Measurements from ENCODE around the gene DZANK1.

DNA sequence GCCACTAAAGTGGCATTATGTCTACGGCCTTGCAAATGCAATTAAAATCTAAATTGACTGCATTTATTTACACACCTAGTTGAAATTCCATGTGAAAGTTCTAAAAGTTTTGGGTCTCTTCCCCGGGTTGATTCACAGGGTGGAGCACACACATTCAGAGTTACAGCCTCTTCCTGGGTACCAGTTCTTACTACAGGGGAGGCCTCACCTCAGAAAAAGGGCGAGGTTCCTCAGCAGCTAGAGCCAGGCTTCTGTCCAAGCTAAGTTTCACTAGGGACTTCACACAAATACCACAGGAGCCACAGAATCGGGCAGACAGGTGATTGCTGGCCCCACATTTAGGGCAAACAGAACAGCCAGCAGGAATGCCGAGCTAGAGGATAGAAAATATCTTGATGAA lies 52.7 kb downstream of the DZANK1 start:
- TF ChIP-seq, protein P1, sequence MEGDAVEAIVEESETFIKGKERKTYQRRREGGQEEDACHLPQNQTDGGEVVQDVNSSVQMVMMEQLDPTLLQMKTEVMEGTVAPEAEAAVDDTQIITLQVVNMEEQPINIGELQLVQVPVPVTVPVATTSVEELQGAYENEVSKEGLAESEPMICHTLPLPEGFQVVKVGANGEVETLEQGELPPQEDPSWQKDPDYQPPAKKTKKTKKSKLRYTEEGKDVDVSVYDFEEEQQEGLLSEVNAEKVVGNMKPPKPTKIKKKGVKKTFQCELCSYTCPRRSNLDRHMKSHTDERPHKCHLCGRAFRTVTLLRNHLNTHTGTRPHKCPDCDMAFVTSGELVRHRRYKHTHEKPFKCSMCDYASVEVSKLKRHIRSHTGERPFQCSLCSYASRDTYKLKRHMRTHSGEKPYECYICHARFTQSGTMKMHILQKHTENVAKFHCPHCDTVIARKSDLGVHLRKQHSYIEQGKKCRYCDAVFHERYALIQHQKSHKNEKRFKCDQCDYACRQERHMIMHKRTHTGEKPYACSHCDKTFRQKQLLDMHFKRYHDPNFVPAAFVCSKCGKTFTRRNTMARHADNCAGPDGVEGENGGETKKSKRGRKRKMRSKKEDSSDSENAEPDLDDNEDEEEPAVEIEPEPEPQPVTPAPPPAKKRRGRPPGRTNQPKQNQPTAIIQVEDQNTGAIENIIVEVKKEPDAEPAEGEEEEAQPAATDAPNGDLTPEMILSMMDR (IDR thresholded peaks at IDR 0.05): no peak
- TF ChIP-seq EZH2phosphoT487 (IDR thresholded peaks at IDR 0.05): no peak
